ENCODE results near the gene GKN1. TPM values are rescaled to one million over a fixed set of nuclear protein-coding genes. Genes with fewer than 3 reads are reported as not detected.
"Not testable (repeated sequence)": the region's sequence is repeated elsewhere in the genome, so short reads cannot be mapped to it uniquely, and the experiment has no call there.

Gene GKN1
- polyA plus RNA-seq, 3 donors, result 4.8 to 2,134 (median 105) TPM

- WGBS, 3 donors, result 71 to 79% (median 79%) methylated on average over 4 of the region's 4 CpGs
- H3K27ac ChIP-seq (ENCODE audit: low read depth, low read length), result no peak overlapping the region
Measured at GRCh38 chr2:68951899-68952298, 22.5 kb upstream of the GKN1 start.

GRCh38 chr2:68952887-68953521 is 21.4 kb upstream of the GKN1 start, which contains the start of gene GKN2:
TSS of gene GKN2 (minus strand) at chr2:68952893. CDS start at chr2:68952861, 32 bp downstream.
- H3K27ac ChIP-seq (ENCODE audit: low read depth, low read length), result no peak within 1 kb of the TSS
- WGBS, 3 donors, result 79 to 90% (median 85%) methylated on average over 4 of the region's 4 CpGs

DNA sequence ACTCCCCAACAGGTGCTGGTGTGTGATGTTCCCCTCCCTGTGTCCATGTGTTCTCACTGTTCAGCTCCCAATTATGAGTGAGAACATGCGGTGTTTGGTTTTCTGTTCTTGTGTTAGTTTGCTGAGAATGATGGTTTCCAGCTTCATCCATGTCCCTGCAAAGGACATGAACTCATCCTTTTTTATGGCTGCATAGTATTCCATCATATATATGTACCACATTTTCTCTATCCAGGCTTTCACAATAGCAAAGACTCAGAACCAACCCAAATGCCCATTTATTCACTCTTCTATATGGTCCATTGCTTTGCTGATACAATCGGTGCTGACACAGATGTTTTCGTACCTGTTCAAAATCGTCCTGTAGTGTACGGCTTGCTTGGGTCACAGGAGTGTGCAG is 19.0 kb upstream of the GKN1 start:
- WGBS, 3 donors, result 97 to 98% (median 97%) methylated on average over 5 of the region's 5 CpGs
- H3K27ac ChIP-seq (ENCODE audit: low read depth, low read length), result not testable (repeated sequence)

DNA sequence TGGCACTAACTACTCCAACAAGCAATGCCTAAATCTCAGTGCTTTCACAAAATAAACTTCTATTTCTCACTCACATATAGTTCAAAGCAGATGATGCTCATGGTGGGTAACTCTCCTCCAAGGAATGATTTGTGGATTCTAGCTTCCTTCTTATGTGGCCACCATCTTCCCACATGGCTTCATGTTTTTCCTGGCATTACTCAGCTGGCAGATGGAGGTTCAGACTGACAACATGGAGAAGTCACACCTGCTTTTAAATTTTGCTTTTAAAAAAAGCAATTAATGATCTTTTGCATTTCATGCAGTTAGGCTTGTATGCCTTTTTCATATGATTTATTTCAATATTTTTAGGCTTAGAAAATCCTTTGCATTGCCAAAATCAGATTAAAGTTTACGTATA is 15.4 kb upstream of the GKN1 start:
- 92 to 95% (median 92%) methylated on average over 1 of the region's 1 CpG for WGBS, 3 donors
- no peak overlapping the region for H3K27ac ChIP-seq (ENCODE audit: low read depth, low read length)

GRCh38 chr2:68961380-68961779 is 13.1 kb upstream of the GKN1 start:
- 43 to 93% (median 93%) methylated on average over 4 of the region's 4 CpGs for WGBS, 3 donors
- H3K27ac ChIP-seq (ENCODE audit: low read depth, low read length), result no peak overlapping the region

DNA sequence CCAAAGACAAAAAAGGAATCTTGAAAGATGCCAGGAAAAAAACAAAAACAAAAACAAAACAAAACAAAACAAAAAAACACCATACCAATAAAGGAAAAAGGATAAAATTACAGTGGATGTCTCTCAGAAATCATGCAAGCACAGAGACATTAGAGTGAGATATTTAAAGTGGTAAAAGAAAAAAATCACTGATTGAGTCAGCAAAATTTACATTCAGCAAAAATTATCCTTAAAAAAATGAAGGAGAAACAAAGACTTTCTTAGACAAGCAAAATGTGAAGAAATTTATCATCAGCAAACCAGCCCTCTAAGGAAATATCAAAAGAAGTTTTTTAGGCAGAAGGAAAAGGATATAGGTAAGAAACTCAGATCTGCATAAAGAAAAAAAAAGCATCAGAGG is 10.2 kb upstream of the GKN1 start:
- H3K27ac ChIP-seq (ENCODE audit: low read depth, low read length), result no peak overlapping the region

DNA sequence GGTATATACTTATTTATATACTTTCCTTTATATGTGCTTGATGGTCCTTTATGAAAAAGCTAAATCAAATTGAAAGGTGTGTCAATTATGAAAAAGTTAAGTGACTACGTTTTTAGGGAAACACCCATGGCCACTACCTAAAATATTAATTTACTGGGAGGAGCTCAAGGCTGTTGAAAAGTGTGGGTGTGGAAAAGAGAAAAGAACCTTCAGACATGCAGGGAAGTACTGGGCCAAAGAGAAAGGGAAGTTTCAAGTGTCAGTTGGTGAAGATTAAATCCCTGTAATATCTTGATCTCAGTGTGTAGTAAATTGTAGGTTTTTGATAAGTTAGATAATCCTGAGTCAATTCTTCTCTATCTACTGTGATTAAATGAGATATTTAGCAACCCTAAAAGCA is 6.2 kb upstream of the GKN1 start:
- 56 to 83% (median 69%) methylated on average over 1 of the region's 1 CpG for WGBS, 3 donors
- no peak overlapping the region for H3K27ac ChIP-seq (ENCODE audit: low read depth, low read length)

DNA sequence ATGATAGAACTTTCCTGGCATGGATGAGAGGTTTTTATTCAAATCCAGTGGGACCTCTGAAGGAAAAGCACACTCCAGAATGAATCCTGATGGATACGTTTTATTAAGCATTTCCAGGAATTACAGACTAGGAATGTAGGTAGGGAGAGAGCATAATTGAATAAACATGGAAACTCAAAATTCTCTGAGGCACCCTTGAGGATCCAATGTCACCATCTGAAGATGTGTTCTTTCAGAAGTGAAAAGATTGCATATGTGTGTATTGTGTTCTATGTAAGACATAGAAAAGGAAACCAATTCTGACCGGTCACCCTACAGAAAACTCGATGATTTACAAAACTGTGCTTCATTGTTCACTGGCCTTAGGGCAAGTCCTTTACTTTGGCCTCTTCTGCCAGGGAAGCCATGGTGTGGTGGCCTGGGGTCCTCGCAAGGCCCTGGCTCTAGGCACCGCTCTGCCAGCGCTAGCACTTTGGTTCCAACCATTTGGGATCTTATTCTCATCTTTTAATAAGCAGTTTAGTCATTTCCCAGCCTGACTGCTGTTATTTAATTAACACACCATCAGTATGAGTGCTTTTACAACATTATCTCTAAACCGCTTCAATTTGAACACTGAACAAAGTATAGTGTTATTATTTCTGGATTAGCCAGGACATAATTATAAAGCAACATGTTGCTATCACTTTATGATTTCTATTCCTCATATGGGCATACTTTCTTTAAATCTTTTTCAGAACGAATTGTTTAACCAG is 4.5 kb upstream of the GKN1 start:
- no peak overlapping the region for H3K27ac ChIP-seq (ENCODE audit: low read depth, low read length)
- 86 to 91% (median 88%) methylated on average over 8 of the region's 8 CpGs for WGBS, 3 donors

GRCh38 chr2:68970566-68971265 is 3.7 kb upstream of the GKN1 start:
- H3K27ac ChIP-seq (ENCODE audit: low read depth, low read length), result no peak overlapping the region
- WGBS, 3 donors, result 68 to 80% (median 74%) methylated on average over 8 of the region's 8 CpGs

DNA sequence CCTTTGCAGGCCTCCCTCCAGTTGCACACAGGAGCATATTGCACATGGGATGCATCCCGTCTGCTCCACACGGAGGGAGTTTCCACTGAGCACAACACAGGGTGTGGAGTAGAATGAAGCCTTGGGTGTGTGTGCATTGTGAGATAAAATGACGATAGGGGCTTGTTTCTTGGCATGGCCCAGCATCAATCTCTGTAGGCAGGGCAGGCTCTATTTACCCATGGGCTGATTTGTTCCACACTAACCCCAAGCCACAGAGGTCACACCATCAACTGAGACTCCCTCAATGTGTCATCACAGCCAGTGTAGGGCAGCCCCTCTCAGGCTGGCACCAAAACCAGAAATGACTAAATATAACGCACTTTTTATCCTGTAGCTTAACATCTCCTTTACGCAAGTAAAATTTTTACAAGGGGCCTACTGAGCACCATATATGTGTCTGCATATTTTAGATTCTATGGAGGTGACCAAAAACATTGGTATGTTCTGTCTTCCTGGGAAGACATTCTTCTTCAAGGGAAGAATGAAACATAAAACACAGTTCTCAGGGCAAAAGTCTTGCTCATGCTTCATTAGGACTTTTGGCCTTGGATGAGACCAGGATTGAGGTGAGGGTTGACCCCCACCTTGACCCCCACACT is 2.7 kb upstream of the GKN1 start:
- WGBS, 3 donors, result 65 to 87% (median 71%) methylated on average over 5 of the region's 5 CpGs
- H3K27ac ChIP-seq (ENCODE audit: low read depth, low read length), result no peak overlapping the region

DNA sequence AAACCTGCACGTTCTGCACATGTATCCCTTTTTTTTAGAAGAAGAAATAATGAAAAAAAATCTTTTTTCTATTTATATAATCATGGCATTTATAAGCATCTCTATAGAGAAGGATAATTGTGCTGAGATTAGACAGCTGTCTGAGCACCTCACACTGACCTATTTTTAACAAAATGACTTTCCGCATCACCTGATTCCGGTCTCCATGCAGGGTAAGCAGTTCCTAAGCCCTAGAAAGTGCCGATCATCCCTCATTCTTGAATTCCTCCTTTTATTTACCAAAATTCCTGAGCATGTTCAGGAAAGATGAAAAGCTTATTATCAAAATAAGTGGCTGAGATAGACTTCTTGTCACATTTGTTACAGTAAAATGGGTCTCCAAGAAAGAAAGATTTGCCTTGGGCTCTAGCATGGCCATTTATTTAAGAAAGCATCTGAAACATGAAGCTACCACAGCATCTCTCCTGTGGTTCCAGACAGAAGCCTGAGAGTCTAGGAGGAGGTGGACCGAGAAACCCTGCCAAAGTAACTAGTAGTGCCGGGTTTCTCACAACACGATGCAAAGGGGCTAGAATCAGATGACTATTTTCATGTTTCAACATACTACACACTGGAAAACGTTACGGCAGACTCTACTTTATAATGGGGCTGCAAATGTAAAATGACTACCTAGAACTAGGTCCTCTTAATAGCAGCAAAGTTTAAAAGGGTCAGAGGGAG is 670 bp downstream of the GKN1 start:
- no peak overlapping the region for H3K27ac ChIP-seq (ENCODE audit: low read depth, low read length)
- 61 to 81% (median 75%) methylated on average over 9 of the region's 9 CpGs for WGBS, 3 donors

- no peak overlapping the region for H3K27ac ChIP-seq (ENCODE audit: low read depth, low read length)
- 92 to 99% (median 96%) methylated on average over 2 of the region's 2 CpGs for WGBS, 3 donors
Measured at GRCh38 chr2:68975844-68976243, 1.4 kb downstream of the GKN1 start.

DNA sequence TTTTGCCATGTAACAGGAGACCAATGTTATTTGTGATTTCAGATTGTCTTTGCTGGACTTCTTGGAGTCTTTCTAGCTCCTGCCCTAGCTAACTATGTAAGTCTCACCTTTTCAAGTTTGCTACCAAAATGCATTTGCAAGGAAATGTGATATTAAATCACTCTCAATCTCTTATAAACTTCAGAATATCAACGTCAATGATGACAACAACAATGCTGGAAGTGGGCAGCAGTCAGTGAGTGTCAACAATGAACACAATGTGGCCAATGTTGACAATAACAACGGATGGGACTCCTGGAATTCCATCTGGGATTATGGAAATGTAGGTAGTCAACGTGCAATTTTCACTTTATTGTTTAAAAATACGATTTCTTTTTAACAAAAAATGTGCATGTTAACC is 3.0 kb downstream of the GKN1 start:
- 58 to 86% (median 83%) methylated on average over 4 of the region's 4 CpGs for WGBS, 3 donors
- H3K27ac ChIP-seq (ENCODE audit: low read depth, low read length), result no peak overlapping the region

- 60 to 69% (median 69%) methylated on average over 3 of the region's 3 CpGs for WGBS, 3 donors
- no peak overlapping the region for H3K27ac ChIP-seq (ENCODE audit: low read depth, low read length)
Measured at GRCh38 chr2:68978098-68978497, 3.7 kb downstream of the GKN1 start.

DNA sequence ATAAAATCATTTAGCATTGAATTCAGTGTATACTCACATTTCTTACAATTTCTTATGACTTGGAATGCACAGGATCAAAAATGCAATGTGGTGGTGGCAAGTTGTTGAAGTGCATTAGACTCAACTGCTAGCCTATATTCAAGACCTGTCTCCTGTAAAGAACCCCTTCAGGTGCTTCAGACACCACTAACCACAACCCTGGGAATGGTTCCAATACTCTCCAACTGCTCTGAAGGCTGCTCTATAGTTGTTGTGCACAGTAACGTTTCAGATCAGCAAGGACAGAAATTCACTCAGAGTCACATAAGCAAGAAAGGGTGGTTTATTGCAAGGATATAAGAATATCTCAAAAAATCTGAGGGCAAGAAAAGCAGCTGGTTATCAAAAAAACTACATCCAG is 6.5 kb downstream of the GKN1 start:
- no peak overlapping the region for H3K27ac ChIP-seq (ENCODE audit: low read depth, low read length)
- WGBS, 3 donors, result 35 to 65% (median 38%) methylated on average over 1 of the region's 1 CpG

- H3K27ac ChIP-seq (ENCODE audit: low read depth, low read length), result no peak overlapping the region
- WGBS, 3 donors, result 49 to 65% (median 64%) methylated on average over 5 of the region's 5 CpGs
Measured at GRCh38 chr2:68987021-68987503, 12.6 kb downstream of the GKN1 start.

- WGBS, 3 donors, result 45 to 63% (median 62%) methylated on average over 5 of the region's 5 CpGs
- no peak overlapping the region for H3K27ac ChIP-seq (ENCODE audit: low read depth, low read length)
Measured at GRCh38 chr2:68989035-68989434, 14.6 kb downstream of the GKN1 start.

GRCh38 chr2:68992341-68992740 is 17.9 kb downstream of the GKN1 start:
- 82 to 95% (median 92%) methylated on average over 5 of the region's 5 CpGs for WGBS, 3 donors
- H3K27ac ChIP-seq (ENCODE audit: low read depth, low read length), result no peak overlapping the region

Measured in adipose tissue (tissue), 3 donors.